Fibroblast of mammary gland (primary cell): ENCODE measurements around the gene TMEM186.
"Not testable (repeated sequence)": the region's sequence is repeated elsewhere in the genome, so short reads cannot be mapped to it uniquely, and the experiment has no call there.

Experiments used
- DNase-seq: peaks from one replicate; pipeline ENCODE4 v3.0.0-alpha.2; 2010; ENCODE audit warnings: low read depth
- H3K4me3 ChIP-seq: 2 replicates; pipeline ENCODE4 v1.5.1; 2011; ENCODE audit warnings: low read depth, mild to moderate bottlenecking, low read length, moderate library complexity; ENCODE audit not compliant: control insufficient read depth
- TF ChIP-seq, protein P1 (sequence below): conservative IDR thresholded peaks from 2 replicates; pipeline ENCODE4 v1.5.1; 2011; ENCODE audit warnings: low read depth, low read length, inconsistent platforms; ENCODE audit not compliant: control insufficient read depth, insufficient read depth

TMEM186 gene

DNA sequence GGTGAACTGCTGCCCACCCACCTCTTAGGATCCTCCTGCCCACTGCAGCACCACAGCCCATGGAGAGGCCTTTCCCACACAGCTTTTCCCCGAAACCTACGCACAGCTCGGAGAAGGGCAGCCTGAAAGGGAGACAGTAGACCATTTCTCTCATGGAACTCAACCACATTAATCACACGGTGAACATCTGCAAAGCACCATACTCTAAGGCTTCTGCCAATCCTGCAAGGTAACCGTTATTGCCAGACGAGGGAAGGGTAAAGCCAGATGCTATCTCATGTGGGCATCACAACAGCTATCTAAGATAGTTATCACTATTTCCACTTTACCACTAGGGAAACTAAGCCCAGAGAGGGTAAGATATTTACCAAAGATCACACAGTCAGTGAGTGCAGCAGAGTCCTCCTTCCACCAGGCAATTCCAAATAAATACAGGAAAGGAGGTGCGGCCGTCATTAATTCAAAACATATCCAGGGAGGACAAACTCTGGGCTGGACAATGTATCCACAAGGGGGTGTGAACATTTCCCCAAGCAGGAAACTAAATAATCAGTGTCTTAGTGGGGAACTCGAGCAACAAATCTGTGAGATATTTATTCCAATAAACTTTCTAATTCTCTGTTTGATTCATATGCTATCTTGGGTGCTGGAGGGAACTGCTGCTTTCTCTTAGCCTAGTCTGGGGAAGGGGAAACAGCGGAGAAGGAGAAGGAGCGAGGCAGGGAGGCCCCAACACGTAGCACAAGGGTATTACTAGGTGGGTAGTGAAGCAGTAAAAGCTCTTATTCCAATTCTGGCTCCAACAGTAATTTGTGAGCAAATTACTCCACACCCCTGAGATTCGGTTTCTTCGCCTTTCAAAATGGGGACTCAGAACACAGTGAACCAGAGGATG is 723 bp downstream of the TMEM186 start:
- TF ChIP-seq, protein P1, sequence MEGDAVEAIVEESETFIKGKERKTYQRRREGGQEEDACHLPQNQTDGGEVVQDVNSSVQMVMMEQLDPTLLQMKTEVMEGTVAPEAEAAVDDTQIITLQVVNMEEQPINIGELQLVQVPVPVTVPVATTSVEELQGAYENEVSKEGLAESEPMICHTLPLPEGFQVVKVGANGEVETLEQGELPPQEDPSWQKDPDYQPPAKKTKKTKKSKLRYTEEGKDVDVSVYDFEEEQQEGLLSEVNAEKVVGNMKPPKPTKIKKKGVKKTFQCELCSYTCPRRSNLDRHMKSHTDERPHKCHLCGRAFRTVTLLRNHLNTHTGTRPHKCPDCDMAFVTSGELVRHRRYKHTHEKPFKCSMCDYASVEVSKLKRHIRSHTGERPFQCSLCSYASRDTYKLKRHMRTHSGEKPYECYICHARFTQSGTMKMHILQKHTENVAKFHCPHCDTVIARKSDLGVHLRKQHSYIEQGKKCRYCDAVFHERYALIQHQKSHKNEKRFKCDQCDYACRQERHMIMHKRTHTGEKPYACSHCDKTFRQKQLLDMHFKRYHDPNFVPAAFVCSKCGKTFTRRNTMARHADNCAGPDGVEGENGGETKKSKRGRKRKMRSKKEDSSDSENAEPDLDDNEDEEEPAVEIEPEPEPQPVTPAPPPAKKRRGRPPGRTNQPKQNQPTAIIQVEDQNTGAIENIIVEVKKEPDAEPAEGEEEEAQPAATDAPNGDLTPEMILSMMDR = no peak
- peak overlapping the region; percentile 87 for H3K4me3 ChIP-seq
- peak; percentile 37 for DNase-seq

DNA sequence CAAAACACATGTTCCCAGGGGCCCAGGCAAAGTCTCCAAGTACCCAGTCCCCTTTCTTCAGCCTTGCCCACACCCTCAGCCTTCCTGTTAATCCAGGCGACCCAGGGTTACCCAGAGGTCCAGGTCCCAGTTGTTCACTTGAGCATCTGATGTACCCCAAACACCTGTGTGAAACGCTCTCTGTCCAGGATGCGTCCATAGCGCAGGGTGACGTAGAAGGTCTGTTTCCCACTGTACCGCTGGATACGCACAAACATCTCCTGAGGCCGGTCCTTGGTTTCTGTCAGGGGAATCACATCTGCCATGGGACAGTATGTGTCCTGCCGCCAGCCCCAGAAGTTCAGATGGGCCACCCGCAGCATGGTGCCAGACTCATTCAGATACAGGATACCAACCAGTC is 1.6 kb downstream of the TMEM186 start:
- TF ChIP-seq, protein P1 = no peak
- H3K4me3 ChIP-seq = no peak overlapping the region
- no peak for DNase-seq

GRCh38 chr16:8795091-8795490 is 2.3 kb downstream of the TMEM186 start:
- no peak overlapping the region for H3K4me3 ChIP-seq
- DNase-seq = no peak
- TF ChIP-seq, protein P1 = no peak

DNA sequence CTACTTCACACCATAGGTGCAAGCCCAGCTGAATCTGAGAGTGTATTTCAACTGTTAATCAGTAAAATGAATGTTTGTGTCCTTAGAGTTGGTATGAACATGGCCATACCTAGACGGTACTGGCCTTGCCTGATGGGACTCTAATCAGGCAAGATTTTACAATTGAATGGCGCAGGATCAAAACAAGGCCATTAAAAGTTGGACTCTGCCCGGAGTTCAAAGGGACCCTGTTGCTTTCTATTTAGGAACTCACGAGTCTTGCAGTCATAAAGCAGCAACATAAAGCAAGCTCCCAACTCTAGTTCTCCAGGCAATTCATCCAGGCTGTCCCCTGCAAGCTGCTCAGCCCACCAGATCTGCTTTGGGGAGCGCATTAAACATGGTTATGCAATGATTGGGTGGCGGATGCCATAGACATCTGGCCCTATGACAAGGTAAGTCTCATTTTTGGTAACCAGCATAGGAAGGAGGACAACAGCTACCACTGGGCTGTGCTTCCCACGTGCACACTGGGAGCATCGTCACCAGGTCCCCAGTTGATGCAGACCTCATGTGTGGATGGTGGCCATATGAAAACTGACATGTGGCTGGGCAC is 8.8 kb downstream of the TMEM186 start:
- H3K4me3 ChIP-seq = no peak overlapping the region
- TF ChIP-seq, protein P1 = no peak
- no peak for DNase-seq

DNA sequence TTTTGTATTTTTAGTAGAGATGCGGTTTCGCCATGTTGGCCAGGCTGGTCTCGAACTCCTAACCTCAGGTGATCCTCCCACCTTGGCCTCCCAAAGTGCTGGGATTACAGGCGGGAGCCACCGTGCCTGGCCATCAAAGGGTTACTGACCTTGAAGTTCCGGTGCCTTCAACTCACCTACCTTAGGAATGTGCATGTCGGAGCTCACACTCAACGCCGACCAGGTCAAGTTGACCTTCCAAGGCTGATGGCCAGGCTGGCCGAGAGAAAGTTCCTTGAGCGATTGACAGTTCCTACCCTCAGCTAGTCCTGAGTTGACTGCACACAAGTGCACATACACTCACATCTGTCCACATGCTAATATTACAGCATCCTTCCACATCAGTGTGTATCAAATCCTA is 11.1 kb downstream of the TMEM186 start:
- DNase-seq, H3K4me3 ChIP-seq: not testable (repeated sequence)

DNA sequence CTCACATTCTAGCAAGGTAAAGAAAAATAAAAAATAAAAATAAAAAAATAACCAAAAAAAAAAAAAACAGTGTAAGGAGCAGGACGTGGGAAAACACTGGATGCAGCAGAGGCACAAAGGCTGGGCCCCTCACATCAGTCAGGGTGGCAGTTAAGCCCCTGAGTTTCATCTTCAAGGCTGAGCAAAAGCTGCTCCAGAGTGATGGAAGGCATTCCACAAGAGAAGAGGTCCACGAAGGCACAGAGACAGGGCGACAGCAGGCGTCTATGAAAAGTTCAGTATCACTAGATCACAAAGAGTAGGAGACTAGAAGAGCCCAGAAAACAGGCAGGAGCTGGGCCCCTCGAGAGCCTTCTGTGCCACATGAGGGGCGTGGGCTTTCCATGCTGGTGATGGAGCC is 12.0 kb downstream of the TMEM186 start:
- H3K4me3 ChIP-seq = no peak overlapping the region
- TF ChIP-seq, protein P1 = no peak
- no peak for DNase-seq

GRCh38 chr16:8782673-8783072 is 14.8 kb downstream of the TMEM186 start:
- DNase-seq = no peak
- H3K4me3 ChIP-seq = no peak overlapping the region
- TF ChIP-seq, protein P1 = no peak
